NB4 (cell line): Measurements from ENCODE around the gene METTL26.

Experiments
- CTCF ChIP-seq: IDR thresholded peaks from one replicate; pipeline ENCODE4 v1.5.1; 2012; ENCODE audit warnings: low read depth, low read length
- MAX ChIP-seq: IDR thresholded peaks from 2 replicates; pipeline ENCODE4 v1.6.1; 2011; ENCODE audit warnings: low read depth, low read length

DNA sequence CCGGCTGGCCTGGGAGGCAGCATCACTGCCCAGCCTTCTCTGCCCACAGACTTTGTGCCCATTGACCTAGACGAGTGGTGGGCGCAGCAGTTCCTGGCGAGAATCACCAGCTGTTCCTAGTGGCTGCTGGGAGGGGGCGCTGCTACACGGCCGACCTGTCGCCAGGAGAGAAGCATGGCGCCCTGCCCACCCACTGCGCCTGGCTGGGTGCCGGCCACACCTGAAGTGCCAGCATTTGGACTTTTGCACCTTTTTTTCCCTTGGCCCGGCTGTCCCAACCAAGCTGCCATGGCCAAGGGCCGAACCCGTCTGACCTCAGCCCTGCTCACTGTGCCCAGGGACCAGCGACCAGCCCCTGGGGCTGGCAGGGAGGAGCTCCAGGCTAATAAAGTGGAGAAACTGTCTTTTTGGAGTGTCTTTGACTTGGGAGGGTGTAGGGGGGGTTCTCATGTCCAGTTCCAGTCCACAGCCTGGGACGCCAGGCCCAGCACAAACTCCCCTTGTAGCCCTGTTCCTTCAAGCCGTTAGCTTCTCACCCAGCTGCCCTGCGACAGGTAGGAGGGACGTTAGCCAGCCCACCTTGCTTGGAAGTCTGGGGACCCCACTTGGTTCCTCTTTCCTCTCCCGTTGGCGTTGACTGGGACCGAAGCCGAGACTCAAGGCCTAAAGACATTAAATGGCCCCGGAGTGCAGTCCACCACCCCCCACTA is 12.1 kb upstream of the METTL26 start:
- TF ChIP-seq CTCF (peak; percentile 18), MAX (no peak)
